ENCODE measurements around the gene FCER2. TPM values are rescaled to one million over a fixed set of nuclear protein-coding genes. Genes with fewer than 3 reads are reported as not detected.

Gene FCER2
- total RNA-seq, 1 donor from 2014 or later = 0.50 TPM

- ATAC-seq (no peak), DNase-seq (no peak)
- H3K36me3 ChIP-seq = no peaks in the 10 kb centered on the region
- peaks cover 44% of the 10 kb centered on the region for H3K27me3 ChIP-seq (ENCODE audit: low read depth)
- no peak overlapping the region for H3K4me3 ChIP-seq
- no peaks in the 10 kb centered on the region for H3K9me3 ChIP-seq
- peaks cover 4% of the 10 kb centered on the region for H3K4me1 ChIP-seq
- H3K27ac ChIP-seq = no peak overlapping the region
- intact Hi-C loops (cut with DNase I) = no loop called here
- TF ChIP-seq CTCF (IDR thresholded peaks at IDR 0.05) = no peak
Measured at GRCh38 chr19:7731218-7731595, 29.3 kb upstream of the FCER2 start.

GRCh38 chr19:7730286-7731217 lies 28.6 kb upstream of the FCER2 start:
- intact Hi-C loops (cut with DNase I) = no loop called here
- H3K4me1 ChIP-seq = peaks cover 4% of the 10 kb centered on the region
- no peaks in the 10 kb centered on the region for H3K36me3 ChIP-seq
- peak in 1 of 2 donors; percentile 24 for ATAC-seq
- H3K4me3 ChIP-seq = peak overlapping the region; percentile 22
- no peaks in the 10 kb centered on the region for H3K9me3 ChIP-seq
- no peak for DNase-seq
- TF ChIP-seq CTCF (IDR thresholded peaks at IDR 0.05) = no peak
- peaks cover 44% of the 10 kb centered on the region for H3K27me3 ChIP-seq (ENCODE audit: low read depth)
- H3K27ac ChIP-seq = no peak overlapping the region

GRCh38 chr19:7729831-7730285 lies 27.9 kb upstream of the FCER2 start:
- H3K4me3 ChIP-seq = peak overlapping the region; percentile 22
- no peaks in the 10 kb centered on the region for H3K9me3 ChIP-seq
- TF ChIP-seq CTCF (IDR thresholded peaks at IDR 0.05) = no peak
- DNase-seq (no peak), ATAC-seq (peak in 1 of 2 donors; percentile 22)
- H3K27ac ChIP-seq = no peak overlapping the region
- no peaks in the 10 kb centered on the region for H3K36me3 ChIP-seq
- peaks cover 44% of the 10 kb centered on the region for H3K27me3 ChIP-seq (ENCODE audit: low read depth)
- intact Hi-C loops (cut with DNase I) = no loop called here
- H3K4me1 ChIP-seq = peaks cover 4% of the 10 kb centered on the region

- Histone ChIP-seq H3K4me3 (no peak overlapping the region), H3K27ac (no peak overlapping the region), H3K27me3 (ENCODE audit: low read depth) (peaks cover 44% of the 10 kb centered on the region), H3K4me1 (peaks cover 4% of the 10 kb centered on the region), H3K36me3 (no peaks in the 10 kb centered on the region), H3K9me3 (no peaks in the 10 kb centered on the region)
- DNase-seq (no peak), ATAC-seq (no peak)
- no peak for TF ChIP-seq CTCF (IDR thresholded peaks at IDR 0.05)
- intact Hi-C loops (cut with DNase I) = no loop called here
Measured at GRCh38 chr19:7729211-7729610, 27.3 kb upstream of the FCER2 start.

GRCh38 chr19:7725791-7726190 lies 23.9 kb upstream of the FCER2 start:
- no peak overlapping the region for H3K4me3 ChIP-seq
- H3K27me3 ChIP-seq (ENCODE audit: low read depth) = peaks cover 29% of the 10 kb centered on the region
- intact Hi-C loops (cut with DNase I) = no loop called here

More at GRCh38 chr19:7725791-7726190, 23.9 kb upstream of the FCER2 start:
- Histone ChIP-seq H3K36me3 (no peaks in the 10 kb centered on the region), H3K9me3 (no peaks in the 10 kb centered on the region), H3K4me1 (peaks cover 4% of the 10 kb centered on the region), H3K27ac (no peak overlapping the region)
- no peak for TF ChIP-seq CTCF (IDR thresholded peaks at IDR 0.05)
- DNase-seq (no peak), ATAC-seq (no peak)
